GM19240 (cell line): ENCODE measurements around the gene TMEM134.

ENCODE experiments used
- DNase-seq: peaks from one replicate; pipeline ENCODE4 v3.0.0; 2011; ENCODE audit warnings: low spot score; ENCODE audit not compliant: insufficient read length

The TMEM134 gene

DNA sequence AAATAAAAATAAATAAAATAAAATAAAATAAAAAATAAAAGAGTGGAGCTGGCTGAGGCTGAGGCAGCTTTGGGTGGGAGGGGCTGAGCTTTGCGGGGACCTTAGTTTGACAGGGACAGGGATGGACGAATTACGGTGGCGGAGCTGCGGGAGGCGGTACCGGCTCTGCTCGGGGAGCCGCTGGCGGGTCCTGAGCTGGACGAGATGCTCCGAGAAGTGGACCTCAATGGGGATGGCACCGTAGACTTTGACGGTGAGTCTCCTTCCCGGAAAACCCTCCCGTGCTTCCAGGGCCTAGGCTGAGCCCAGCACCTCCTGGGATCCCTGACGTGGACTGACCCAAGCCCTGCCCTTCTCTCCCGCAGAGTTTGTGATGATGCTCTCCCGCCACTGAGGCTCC, 10.8 kb downstream of the TMEM134 start:
- no peak for DNase-seq

- DNase-seq = no peak
Observed at GRCh38 chr11:67457453-67457852, 11.6 kb downstream of the TMEM134 start.

DNA sequence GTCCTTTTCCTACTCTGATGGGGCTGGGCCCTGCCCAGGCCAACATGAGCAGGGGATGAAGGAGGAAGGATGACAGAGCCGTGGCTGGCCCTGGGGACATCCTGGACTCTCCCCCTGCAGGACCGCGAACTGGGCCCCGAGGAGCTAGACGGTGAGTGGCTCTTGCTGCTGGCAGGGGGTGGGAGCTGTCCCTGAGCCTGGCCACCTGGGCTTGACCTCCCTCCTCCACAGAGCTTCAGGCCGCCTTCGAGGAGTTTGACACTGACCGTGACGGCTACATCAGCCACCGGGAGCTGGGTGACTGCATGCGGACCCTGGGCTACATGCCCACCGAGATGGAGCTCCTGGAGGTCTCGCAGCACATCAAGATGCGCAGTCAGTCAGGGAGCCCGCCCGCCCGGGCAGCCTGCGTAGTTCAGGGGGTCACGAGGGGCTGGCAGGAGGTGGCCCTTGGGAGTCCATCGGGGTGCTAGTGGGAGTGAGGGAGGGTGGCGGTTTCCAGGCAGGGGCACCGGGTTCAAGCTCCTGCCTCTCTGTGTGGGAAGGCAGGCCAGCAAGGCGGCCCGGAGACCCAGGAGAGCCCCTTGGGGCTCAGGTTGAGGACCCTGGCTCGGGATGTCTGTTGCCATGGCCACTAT, 12.9 kb downstream of the TMEM134 start:
- DNase-seq = no peak

DNA sequence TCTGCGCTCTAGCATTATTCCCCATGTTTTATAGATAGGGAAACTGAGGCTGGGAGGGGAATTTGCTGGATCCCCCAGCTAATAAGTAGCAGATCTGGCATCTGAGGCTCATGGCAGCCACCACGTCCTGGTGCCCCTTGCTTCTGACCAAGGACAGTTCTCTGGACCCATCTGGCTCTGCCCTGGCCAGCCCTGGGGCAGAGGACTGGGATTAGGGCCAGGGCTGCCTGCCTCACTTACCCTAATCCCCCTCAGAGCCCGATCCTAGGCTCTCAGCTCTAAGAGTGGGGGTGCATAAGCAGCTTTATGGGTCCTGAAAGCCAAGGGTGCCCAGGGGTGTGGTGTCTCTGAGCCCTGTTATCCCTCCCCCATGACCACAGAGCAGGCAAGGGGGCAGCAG, 14.0 kb downstream of the TMEM134 start, which contains the start of gene CABP4:
CABP4 (plus strand) TSS at position 301 of the 400 bp plus-strand sequence; CDS start at position 371, 70 bp downstream.
- no peak for DNase-seq

- no peak for DNase-seq
Observed at GRCh38 chr11:67453816-67454732, 15.0 kb downstream of the TMEM134 start.

- DNase-seq = no peak
Observed at GRCh38 chr11:67452141-67452952, 16.7 kb downstream of the TMEM134 start, which contains the start of gene GPR152. Gene GPR152, minus strand, starts transcription at chr11:67452729. Its CDS starts 5 bp downstream, at chr11:67452724.

DNA sequence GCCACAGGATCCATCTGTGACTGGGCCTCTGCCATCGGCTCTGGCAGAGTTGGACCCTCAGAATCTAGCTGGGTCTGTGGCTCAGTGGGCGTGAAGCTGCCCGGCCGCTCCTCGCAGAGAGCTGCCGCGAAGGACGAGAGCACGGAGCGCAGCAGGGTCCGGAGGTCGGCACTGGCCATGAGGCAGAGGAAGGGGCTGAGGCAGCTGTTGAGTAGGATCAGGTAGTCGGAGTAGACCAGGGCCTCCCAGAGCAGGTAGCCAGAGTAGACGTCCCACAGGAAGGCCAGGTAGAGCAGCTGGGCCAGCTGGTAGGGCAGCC, 17.4 kb downstream of the TMEM134 start:
- DNase-seq = no peak

- no peak for DNase-seq
Observed at GRCh38 chr11:67450796-67451657, 18.0 kb downstream of the TMEM134 start.

GRCh38 chr11:67449116-67449844, 19.8 kb downstream of the TMEM134 start:
- no peak for DNase-seq

DNA sequence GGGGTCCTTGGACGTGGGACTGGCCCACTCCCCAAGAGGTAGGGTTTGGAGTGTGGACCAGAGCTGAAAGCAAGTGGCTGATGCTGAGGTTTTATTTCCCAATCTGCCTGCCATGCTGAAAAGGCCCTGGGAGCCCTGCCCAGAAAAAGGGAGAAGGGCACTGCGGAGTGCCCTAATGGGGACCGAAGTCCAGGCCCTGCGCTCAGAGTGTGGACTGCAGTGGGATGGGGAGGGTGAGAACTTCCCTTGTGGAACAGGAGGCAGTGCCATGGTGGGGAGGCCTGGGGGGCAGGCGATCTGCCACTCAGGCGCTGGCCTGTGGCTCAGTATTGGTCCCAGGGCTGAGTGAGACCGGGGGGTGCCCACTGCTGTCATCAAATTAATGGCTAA, 20.8 kb downstream of the TMEM134 start:
- no peak for DNase-seq

GRCh38 chr11:67445515-67445914, 23.5 kb downstream of the TMEM134 start:
- DNase-seq = no peak

GRCh38 chr11:67442504-67443404, 26.3 kb downstream of the TMEM134 start:
- no peak for DNase-seq

GRCh38 chr11:67441731-67442351, 27.2 kb downstream of the TMEM134 start:
- DNase-seq = no peak

- DNase-seq = no peak
Observed at GRCh38 chr11:67441098-67441563, 27.9 kb downstream of the TMEM134 start.

GRCh38 chr11:67440229-67441097, 28.6 kb downstream of the TMEM134 start:
- DNase-seq = no peak

- no peak for DNase-seq
Observed at GRCh38 chr11:67439321-67440228, 29.5 kb downstream of the TMEM134 start.
